ENCODE results near the gene PIP4K2A. TPM values are rescaled to one million over a fixed set of nuclear protein-coding genes. Genes with fewer than 3 reads are reported as not detected.
A peak's percentile ranks its signal among the peaks of the same experiment; 100 is the strongest.

PIP4K2A gene
- total and polyA plus RNA-seq, 7 donors: 2.3 to 9.7 (median 6.4) TPM

- no peak for DNase-seq
- Histone ChIP-seq H3K4me3 (no peak overlapping the region), H3K27me3 (ENCODE audit: insufficient read depth in 3 of 3, low read length in 2 of 3) (no peaks in the 10 kb centered on the region), H3K36me3 (ENCODE audit: insufficient read depth in 1 of 2, low read depth in 1 of 2) (no peaks in the 10 kb centered on the region), H3K9me3 (no peaks in the 10 kb centered on the region), H3K4me1 (peaks cover 6% of the 10 kb centered on the region), H3K27ac (no peak overlapping the region)
- 54 to 59% (median 56%) methylated on average over 11 of the region's 11 CpGs for WGBS, 3 donors
- intact Hi-C loops (cut with DNase I): no loop called here
- TF ChIP-seq CTCF (IDR thresholded peaks at IDR 0.05): no peak
- peak in 3 of 4 donors; percentile 45 to 50 (median 46) for ATAC-seq
Measured at GRCh38 chr10:22615819-22616499, 98.4 kb downstream of the PIP4K2A start.

GRCh38 chr10:22615101-22615500, 99.3 kb downstream of the PIP4K2A start:
- H3K27me3 ChIP-seq (ENCODE audit: insufficient read depth in 3 of 3, low read length in 2 of 3): no peaks in the 10 kb centered on the region
- WGBS, 3 donors: 95 to 100% (median 98%) methylated on average over 2 of the region's 2 CpGs
- H3K9me3 ChIP-seq: no peaks in the 10 kb centered on the region
- no peaks in the 10 kb centered on the region for H3K36me3 ChIP-seq (ENCODE audit: insufficient read depth in 1 of 2, low read depth in 1 of 2)
- H3K4me3 ChIP-seq: no peak overlapping the region
- H3K27ac ChIP-seq: no peak overlapping the region
- H3K4me1 ChIP-seq: peaks cover 6% of the 10 kb centered on the region
- TF ChIP-seq CTCF (IDR thresholded peaks at IDR 0.05): no peak
- ATAC-seq (no peak), DNase-seq (no peak)
- intact Hi-C loops (cut with DNase I): no loop called here

- Histone ChIP-seq H3K36me3 (ENCODE audit: insufficient read depth in 1 of 2, low read depth in 1 of 2) (no peaks in the 10 kb centered on the region), H3K9me3 (no peaks in the 10 kb centered on the region), H3K27ac (no peak overlapping the region), H3K4me3 (no peak overlapping the region), H3K4me1 (no peaks in the 10 kb centered on the region), H3K27me3 (ENCODE audit: insufficient read depth in 3 of 3, low read length in 2 of 3) (no peaks in the 10 kb centered on the region)
- DNase-seq (no peak), ATAC-seq (no peak)
- intact Hi-C loops (cut with DNase I): no loop called here
- no peak for TF ChIP-seq CTCF (IDR thresholded peaks at IDR 0.05)
- 72 to 88% (median 83%) methylated on average over 6 of the region's 6 CpGs for WGBS, 3 donors
Measured at GRCh38 chr10:22613011-22613410, 101.4 kb downstream of the PIP4K2A start.

- DNase-seq (no peak), ATAC-seq (no peak)
- no peaks in the 10 kb centered on the region for H3K9me3 ChIP-seq
- no peaks in the 10 kb centered on the region for H3K36me3 ChIP-seq (ENCODE audit: insufficient read depth in 1 of 2, low read depth in 1 of 2)
- H3K4me3 ChIP-seq: no peak overlapping the region
- intact Hi-C loops (cut with DNase I): no loop called here
- H3K27ac ChIP-seq: no peak overlapping the region
- H3K27me3 ChIP-seq (ENCODE audit: insufficient read depth in 3 of 3, low read length in 2 of 3): no peaks in the 10 kb centered on the region
- TF ChIP-seq CTCF (IDR thresholded peaks at IDR 0.05): no peak
- 83 to 95% (median 91%) methylated on average over 9 to 10 of the region's 10 CpGs for WGBS, 3 donors
- no peaks in the 10 kb centered on the region for H3K4me1 ChIP-seq
Measured at GRCh38 chr10:22612318-22612717, 102.1 kb downstream of the PIP4K2A start.

Measured in psoas muscle (tissue), 8 donors.